ENCODE results near the gene TMEM156. TPM values are rescaled to one million over a fixed set of nuclear protein-coding genes. Genes with fewer than 3 reads are reported as not detected.

The TMEM156 gene
- total and polyA plus RNA-seq, 2 donors (not counting 3 experiments of a cell fraction or from before 2014, with no cell fraction given), result 0.39 to 1.00 TPM

- Histone ChIP-seq H3K9me3 (replicated peaks; ENCODE audit: control insufficient read depth, insufficient read depth, low read length) (no peaks in the 10 kb centered on the region), H3K36me3 (ENCODE audit: control insufficient read depth in 2 of 2, extremely low read depth in 1 of 2, insufficient read depth in 2 of 2, low read length in 2 of 2) (peaks cover 2 to 3% of the 10 kb centered on the region in 2 experiments), H3K79me2 (ENCODE audit: control insufficient read depth, insufficient read depth, low read length) (no peaks in the 10 kb centered on the region), H3K27ac (ENCODE audit: insufficient read depth, low read depth, low read length) (no peak overlapping the region), H3K4me1 (ENCODE audit: control insufficient read depth, extremely low read depth, insufficient read depth, low read length) (peaks cover 6% of the 10 kb centered on the region), H3K4me3 (replicated peaks in 1 of 3; ENCODE audit: insufficient read depth in 1 of 3, low read depth in 1 of 3, low read length in 3 of 3) (no peak overlapping the region), H4K20me1 (replicated peaks; ENCODE audit: control insufficient read depth, extremely low read depth, insufficient read depth, low read length) (no peaks in the 10 kb centered on the region), H2AFZ (ENCODE audit: low read depth, low read length) (no peak overlapping the region), H3K9ac (replicated peaks; ENCODE audit: extremely low read depth, insufficient read depth, low read length) (no peak overlapping the region), H3K9me1 (replicated peaks; ENCODE audit: control insufficient read depth, extremely low read depth, insufficient read depth, low read length) (no peaks in the 10 kb centered on the region), H3K4me2 (ENCODE audit: insufficient read depth, low read length) (no peak overlapping the region), H3K27me3 (ENCODE audit: control insufficient read depth in 2 of 2, insufficient read depth in 2 of 2, low read length in 2 of 2) (peaks cover 2 to 11% of the 10 kb centered on the region in 2 experiments)
- no TSS peak for BruUV-seq (replicated peaks)
- TF ChIP-seq FOS (IDR thresholded peaks at IDR 0.05; ENCODE audit: borderline replicate concordance, insufficient read depth, low read length) (no peak), CTCF (IDR thresholded peaks at IDR 0.05; ENCODE audit: extremely low read depth in 1 of 2, insufficient read depth in 1 of 2, low read depth in 1 of 2, low read length in 2 of 2) (no peak), POLR2A (IDR thresholded peaks at IDR 0.05; ENCODE audit: low read depth, low read length) (no peak), MYC (IDR thresholded peaks at IDR 0.05; ENCODE audit: low read depth, low read length) (no peak), POLR2AphosphoS5 (IDR thresholded peaks at IDR 0.05; ENCODE audit: insufficient read depth, low read depth, low read length) (no peak), JUN (IDR thresholded peaks at IDR 0.05; ENCODE audit: borderline replicate concordance, insufficient read depth, insufficient read length, low read depth) (no peak), MAX (IDR thresholded peaks at IDR 0.05; ENCODE audit: insufficient read depth, insufficient read length) (no peak), EZH2 (IDR thresholded peaks at IDR 0.05; ENCODE audit: borderline replicate concordance, low read depth, low read length, severe bottlenecking) (no peak), GATA2 (IDR thresholded peaks at IDR 0.05; ENCODE audit: insufficient read depth, insufficient read length, low read depth, low read length) (no peak)
- POLR2A ChIA-PET, result no interaction called here
- FAIRE-seq, result no peak
- dilution Hi-C loops (cut with MboI; ENCODE audit: extremely low pct_ligation_motif_present, low sequenced_read_pairs), result no loop called here
- CTCF ChIA-PET, result interaction anchor here (0.9 to 5.7 kb wide), 6 partner anchors 8 to 184 kb away, joined by 3 to 46 read pairs (median 3); no protein-coding TSS in a partner anchor
- no peak for DNase-seq (ENCODE audit: low read depth, low spot score)
- intact Hi-C loops (cut with micrococcal nuclease), result no loop called here
Measured at GRCh38 chr4:38950159-38950558, 82.0 kb downstream of the TMEM156 start.
